Nephron progenitor cell (in vitro differentiated cells): Measurements from ENCODE around the gene LDLRAD3.

Experiments
- DNase-seq: peaks from one replicate; pipeline ENCODE4 v3.0.0; 2021
- H3K27ac Mint-ChIP-seq: 2 replicates; pipeline ENCODE4 v1.8.0; 2021; ENCODE audit warnings: mild to moderate bottlenecking, moderate library complexity, mixed read lengths
- H3K27me3 Mint-ChIP-seq: 2 replicates; pipeline ENCODE4 v1.8.0; 2021; ENCODE audit warnings: mild to moderate bottlenecking, low read depth, mixed read lengths; ENCODE audit not compliant: poor library complexity
- H3K36me3 Mint-ChIP-seq: 2 replicates; pipeline ENCODE4 v1.8.0; 2021; ENCODE audit warnings: low read depth, mixed read lengths
- H3K4me1 Mint-ChIP-seq: 2 replicates; pipeline ENCODE4 v1.8.0; 2021; ENCODE audit warnings: mixed read lengths
- H3K4me3 Mint-ChIP-seq: 2 replicates; pipeline ENCODE4 v1.8.0; 2021; ENCODE audit warnings: mild to moderate bottlenecking, moderate library complexity, mixed read lengths
- H3K9me3 Mint-ChIP-seq: 2 replicates; pipeline ENCODE4 v1.8.0; 2021; ENCODE audit warnings: mild to moderate bottlenecking, moderate library complexity, mixed read lengths
- CTCF ChIP-seq: fragments of 200-600 bp; sonication (generic); IDR thresholded peaks from 2 replicates; pipeline ENCODE4 v1.5.0; 2021; ENCODE audit warnings: antibody characterized with exemption

Gene LDLRAD3

GRCh38 chr11:36268337-36268985, 324.6 kb downstream of the LDLRAD3 start:
- DNase-seq: no peak
- H3K36me3 Mint-ChIP-seq: peaks cover 34% of the 10 kb centered on the region
- peaks cover 5% of the 10 kb centered on the region for H3K9me3 Mint-ChIP-seq

GRCh38 chr11:36270701-36271100, 326.8 kb downstream of the LDLRAD3 start:
- H3K36me3 Mint-ChIP-seq: peaks cover 41% of the 10 kb centered on the region
- H3K9me3 Mint-ChIP-seq: peaks cover 5% of the 10 kb centered on the region
- no peak overlapping the region for H3K4me3 Mint-ChIP-seq
- no peak for DNase-seq
- no peak for TF ChIP-seq CTCF
- peaks cover 14% of the 10 kb centered on the region for H3K4me1 Mint-ChIP-seq
- no peak overlapping the region for H3K27ac Mint-ChIP-seq
- peaks cover 10% of the 10 kb centered on the region for H3K27me3 Mint-ChIP-seq

More at GRCh38 chr11:36268337-36268985, 324.6 kb downstream of the LDLRAD3 start:
- no peak for TF ChIP-seq CTCF
- peaks cover 21% of the 10 kb centered on the region for H3K4me1 Mint-ChIP-seq
- H3K4me3 Mint-ChIP-seq: no peak overlapping the region
- H3K27ac Mint-ChIP-seq: no peak overlapping the region
- peaks cover 19% of the 10 kb centered on the region for H3K27me3 Mint-ChIP-seq

- H3K27me3 Mint-ChIP-seq: peaks cover 7% of the 10 kb centered on the region
- no peak overlapping the region for H3K4me3 Mint-ChIP-seq
- peaks cover 41% of the 10 kb centered on the region for H3K36me3 Mint-ChIP-seq
- peaks cover 5% of the 10 kb centered on the region for H3K9me3 Mint-ChIP-seq
- DNase-seq: no peak
- H3K27ac Mint-ChIP-seq: peak overlapping the region; percentile 29
- no peak for TF ChIP-seq CTCF
- H3K4me1 Mint-ChIP-seq: peaks cover 14% of the 10 kb centered on the region
These were observed 328.0 kb downstream of the LDLRAD3 start for GRCh38 chr11:36271794-36272407.

GRCh38 chr11:36273110-36273509, 329.2 kb downstream of the LDLRAD3 start:
- no peak for TF ChIP-seq CTCF
- no peak for DNase-seq
- Mint-ChIP-seq H3K27me3 (peaks cover 5% of the 10 kb centered on the region), H3K9me3 (peaks cover 5% of the 10 kb centered on the region), H3K36me3 (peaks cover 41% of the 10 kb centered on the region), H3K4me1 (peaks cover 14% of the 10 kb centered on the region), H3K27ac (no peak overlapping the region), H3K4me3 (no peak overlapping the region)

GRCh38 chr11:36274414-36274813, 330.6 kb downstream of the LDLRAD3 start:
- Mint-ChIP-seq H3K36me3 (peaks cover 41% of the 10 kb centered on the region), H3K27me3 (no peaks in the 10 kb centered on the region), H3K4me3 (no peak overlapping the region), H3K4me1 (peaks cover 27% of the 10 kb centered on the region), H3K9me3 (peaks cover 5% of the 10 kb centered on the region), H3K27ac (no peak overlapping the region)
- TF ChIP-seq CTCF: no peak
- no peak for DNase-seq
